Fibroblast of lung (primary cell): ENCODE measurements around the gene RARRES1.

ENCODE experiments used
- CTCF ChIP-seq, 2 donors: IDR thresholded peaks in 1 of 2; conservative IDR thresholded peaks in 1 of 2; 1 replicate in 1 of 2; 2 replicates in 1 of 2; pipeline ENCODE4 v1.5.1; 2011 to 2012; ENCODE audit warnings: low read length in 2 of 2, control low read depth in 1 of 2, inconsistent platforms in 1 of 2, low read depth in 1 of 2, mild to moderate bottlenecking in 1 of 2
- EZH2 ChIP-seq: IDR thresholded peaks from 2 replicates; pipeline ENCODE4 v1.5.1; 2012; ENCODE audit warnings: low read length, control low read depth, mild to moderate bottlenecking; ENCODE audit errors: missing control alignments

GRCh38 chr3:158773845-158774830, 41.9 kb upstream of the RARRES1 start:
- TF ChIP-seq CTCF (conservative IDR thresholded peaks at IDR 0.05 in 1 of 2, IDR thresholded peaks at IDR 0.05 in 1 of 2; ENCODE audit: low read depth in 1 of 2, low read length in 2 of 2) (no peak), EZH2 (no peak)
